PC-3 (cell line): ENCODE measurements around the gene TAOK2. TPM values are rescaled to one million over a fixed set of nuclear protein-coding genes. Genes with fewer than 3 reads are reported as not detected.
"Not testable (repeated sequence)": the region's sequence is repeated elsewhere in the genome, so short reads cannot be mapped to it uniquely, and the experiment has no call there.

Experiments used
- ATAC-seq: fragments of 200-7000 bp; cut with Tn5 transposase; 2 replicates; pipeline ENCODE4 v1.9.1; 2020; ENCODE audit warnings: mild to moderate bottlenecking, moderate library complexity
- BruUV-seq: library from RNA; stranded (reverse); fragments of 400-500 nt; replicated peaks from 2 replicates; lab custom pipeline; 2021; lab: Mats Ljungman, UMichigan
- CTCF ChIA-PET: fragments of 300-600 bp; sonication (Branson Sonifier 250); formaldehyde crosslinking; loops from one replicate; lab custom pipeline; 2022; ENCODE audit warnings: antibody characterized with exemption; lab: Charles Lee
- POLR2A ChIA-PET: fragments of 300-600 bp; sonication (Branson Sonifier 250); formaldehyde crosslinking; loops from one replicate; lab custom pipeline; 2022; ENCODE audit warnings: antibody characterized with exemption; ENCODE audit not compliant: unreplicated experiment; lab: Charles Lee
- DNase-seq: peaks from one replicate; pipeline ENCODE4 v3.0.0-alpha.2; 2015
- H2AFZ ChIP-seq: fragments of 300-600 bp; sonication (generic); 2 replicates; pipeline ENCODE4 v1.6.0; 2016; ENCODE audit warnings: antibody characterized with exemption, low read length
- H3F3A ChIP-seq: fragments of 300-600 bp; sonication (generic); one replicate; pipeline ENCODE4 v1.6.0; 2017; ENCODE audit warnings: antibody characterized with exemption, low read length, control low read depth, mild to moderate bottlenecking; ENCODE audit not compliant: unreplicated experiment
- H3K27ac ChIP-seq: fragments of 300-600 bp; sonication (generic); 2 replicates; pipeline ENCODE4 v1.5.1; 2016; ENCODE audit warnings: mild to moderate bottlenecking, low read length
- H3K27me3 ChIP-seq: fragments of 300-600 bp; sonication (generic); 2 replicates; pipeline ENCODE4 v1.6.1; 2016; ENCODE audit warnings: low read length, mixed read lengths
- H3K36me3 ChIP-seq: fragments of 300-600 bp; sonication (generic); 2 replicates; pipeline ENCODE4 v1.6.1; 2016; ENCODE audit warnings: low read depth, mixed run types, low read length, mixed read lengths
- H3K4me1 ChIP-seq: fragments of 300-600 bp; sonication (generic); 2 replicates; pipeline ENCODE4 v1.5.1; 2016; ENCODE audit warnings: low read length; ENCODE audit not compliant: insufficient read depth
- H3K4me2 ChIP-seq: fragments of 300-600 bp; sonication (generic); 2 replicates; pipeline ENCODE4 v1.6.0; 2016; ENCODE audit warnings: low read length
- H3K4me3 ChIP-seq: fragments of 300-600 bp; sonication (generic); 2 replicates; pipeline ENCODE4 v1.5.1; 2016; ENCODE audit warnings: mild to moderate bottlenecking, low read length, mixed read lengths
- H3K79me2 ChIP-seq: fragments of 300-600 bp; sonication (generic); 2 replicates; pipeline ENCODE4 v1.6.1; 2017; ENCODE audit warnings: low read length, mixed read lengths
- H3K9ac ChIP-seq: fragments of 300-600 bp; sonication (generic); 2 replicates; pipeline ENCODE4 v1.6.0; 2016; ENCODE audit warnings: mild to moderate bottlenecking, low read length
- H3K9me2 ChIP-seq: fragments of 300-600 bp; sonication (generic); replicated peaks from 2 replicates; pipeline ENCODE4 v1.6.1; 2016; ENCODE audit warnings: mixed run types, low read length, mixed read lengths
- H3K9me3 ChIP-seq: fragments of 300-600 bp; sonication (generic); 2 replicates; pipeline ENCODE4 v1.6.1; 2016; ENCODE audit warnings: low read length, mixed read lengths
- H4K20me1 ChIP-seq: fragments of 300-600 bp; sonication (generic); 2 replicates; pipeline ENCODE4 v1.6.1; 2016; ENCODE audit warnings: low read length, mixed read lengths
- EZH2 ChIP-seq: fragments of 300-600 bp; sonication (generic); IDR thresholded peaks from one replicate; pipeline ENCODE4 v1.6.1; 2017; ENCODE audit warnings: antibody characterized with exemption, mild to moderate bottlenecking, low read length; ENCODE audit not compliant: unreplicated experiment
- EZH2phosphoT487 ChIP-seq: fragments of 300-600 bp; sonication (generic); IDR thresholded peaks from 2 replicates; pipeline ENCODE4 v1.6.1; 2018; ENCODE audit warnings: mild to moderate bottlenecking, antibody characterized with exemption, low read length, borderline replicate concordance
- intact Hi-C: fragments of 100-400 bp; cut with micrococcal nuclease; formaldehyde crosslinking; loops from 2 replicates; pipeline ENCODE4 v1.9.0; 2023
- total RNA-seq: library from RNA; depleted of rRNA; stranded (reverse); fragments of >200 nt; gene quantifications from 2 replicates; pipeline ENCODE4 v1.2.3, GENCODE V29; 2014
- TF ChIP-seq, protein P1 (sequence below): fragments of 300-600 bp; sonication (generic); conservative IDR thresholded peaks from 2 replicates; pipeline ENCODE4 v1.5.1; 2017; ENCODE audit warnings: antibody characterized with exemption, low read depth, mild to moderate bottlenecking, low read length

TAOK2 gene
- total RNA-seq, 1 experiment from 2014 or later, result 34.1 TPM

DNA sequence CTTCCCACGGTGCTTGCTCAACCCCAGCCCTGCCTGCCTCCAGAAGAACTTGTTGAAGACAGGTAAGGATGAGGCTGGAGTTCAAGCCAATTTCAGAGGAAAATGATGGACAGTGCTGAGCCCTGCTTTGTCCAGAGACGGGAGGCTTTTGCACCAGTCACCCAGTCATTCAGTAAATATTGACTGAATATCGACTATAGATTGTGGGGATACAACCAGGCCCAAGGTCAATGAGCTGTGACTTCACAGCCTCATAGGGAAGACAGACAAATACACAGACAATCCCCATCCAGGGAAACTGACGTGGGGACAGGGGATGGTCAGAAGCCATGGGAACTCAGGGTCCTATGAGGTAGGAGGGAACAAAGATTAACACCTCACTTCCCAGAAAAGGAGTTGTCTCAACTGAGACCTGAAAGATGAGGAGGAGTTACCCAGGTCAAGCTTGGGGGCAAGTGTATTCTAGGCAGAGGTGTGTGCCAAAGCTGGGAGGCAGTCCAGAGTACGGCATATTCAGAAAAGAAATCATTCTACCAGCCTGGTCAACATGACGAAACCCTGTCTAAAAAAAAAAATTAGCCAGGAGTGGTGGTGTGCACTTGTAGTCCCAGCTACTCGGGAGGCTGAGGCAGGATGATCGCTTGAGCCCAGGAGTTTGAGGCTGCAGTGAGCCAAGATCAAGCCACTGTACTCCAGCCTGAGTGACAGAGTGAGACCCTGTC, 43.0 kb downstream of the TAOK2 start:
- ChIA-PET POLR2A (no interaction called here), CTCF (no interaction called here)
- Histone ChIP-seq H3K9ac (no peak overlapping the region), H3K9me3 (no peaks in the 10 kb centered on the region), H3K36me3 (no peaks in the 10 kb centered on the region), H3K79me2 (no peaks in the 10 kb centered on the region), H3K4me1 (no peaks in the 10 kb centered on the region), H2AFZ (no peak overlapping the region), H3K27me3 (no peaks in the 10 kb centered on the region), H3K27ac (no peak overlapping the region), H4K20me1 (no peaks in the 10 kb centered on the region), H3K9me2 (no peaks in the 10 kb centered on the region), H3K4me3 (no peak overlapping the region), H3F3A (no peaks in the 10 kb centered on the region), H3K4me2 (no peak overlapping the region)
- TF ChIP-seq EZH2, result no peak
- TF ChIP-seq, protein P1, sequence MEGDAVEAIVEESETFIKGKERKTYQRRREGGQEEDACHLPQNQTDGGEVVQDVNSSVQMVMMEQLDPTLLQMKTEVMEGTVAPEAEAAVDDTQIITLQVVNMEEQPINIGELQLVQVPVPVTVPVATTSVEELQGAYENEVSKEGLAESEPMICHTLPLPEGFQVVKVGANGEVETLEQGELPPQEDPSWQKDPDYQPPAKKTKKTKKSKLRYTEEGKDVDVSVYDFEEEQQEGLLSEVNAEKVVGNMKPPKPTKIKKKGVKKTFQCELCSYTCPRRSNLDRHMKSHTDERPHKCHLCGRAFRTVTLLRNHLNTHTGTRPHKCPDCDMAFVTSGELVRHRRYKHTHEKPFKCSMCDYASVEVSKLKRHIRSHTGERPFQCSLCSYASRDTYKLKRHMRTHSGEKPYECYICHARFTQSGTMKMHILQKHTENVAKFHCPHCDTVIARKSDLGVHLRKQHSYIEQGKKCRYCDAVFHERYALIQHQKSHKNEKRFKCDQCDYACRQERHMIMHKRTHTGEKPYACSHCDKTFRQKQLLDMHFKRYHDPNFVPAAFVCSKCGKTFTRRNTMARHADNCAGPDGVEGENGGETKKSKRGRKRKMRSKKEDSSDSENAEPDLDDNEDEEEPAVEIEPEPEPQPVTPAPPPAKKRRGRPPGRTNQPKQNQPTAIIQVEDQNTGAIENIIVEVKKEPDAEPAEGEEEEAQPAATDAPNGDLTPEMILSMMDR, result no peak
- no peak for TF ChIP-seq EZH2phosphoT487
- ATAC-seq (no peak), DNase-seq (no peak)
- intact Hi-C loops, result no loop called here
- no TSS peak for BruUV-seq

DNA sequence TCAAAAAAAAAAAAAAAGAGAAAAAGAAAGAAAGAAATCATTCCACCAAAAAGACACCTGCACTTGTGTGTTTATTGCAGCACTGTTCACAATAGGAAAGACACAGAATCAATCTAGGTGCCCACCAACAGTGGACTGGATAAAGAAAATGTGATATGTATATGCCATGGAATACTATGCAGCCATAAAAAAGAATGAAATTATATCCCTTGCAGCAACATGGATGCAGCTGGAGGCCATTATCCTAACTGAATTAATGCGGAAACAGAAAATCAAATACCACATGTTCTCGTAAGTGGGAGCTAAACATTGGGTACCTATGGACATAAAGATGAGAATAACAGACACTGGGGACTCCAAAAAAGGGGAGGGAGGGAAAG, 43.6 kb downstream of the TAOK2 start:
- no peaks in the 10 kb centered on the region for H4K20me1 ChIP-seq
- no peak for ATAC-seq
- H3K4me2 ChIP-seq, result no peak overlapping the region
- intact Hi-C loops, result no loop called here
- no TSS peak for BruUV-seq
- POLR2A ChIA-PET, result no interaction called here
- no peaks in the 10 kb centered on the region for H3F3A ChIP-seq
- no peak overlapping the region for H3K9ac ChIP-seq
- no peaks in the 10 kb centered on the region for H3K36me3 ChIP-seq
- no peaks in the 10 kb centered on the region for H3K9me3 ChIP-seq
- H3K9me2 ChIP-seq, result no peaks in the 10 kb centered on the region
- no peak overlapping the region for H3K4me3 ChIP-seq
- CTCF ChIA-PET, result no interaction called here
- no peak overlapping the region for H2AFZ ChIP-seq
- H3K27me3 ChIP-seq, result no peaks in the 10 kb centered on the region
- H3K4me1 ChIP-seq, result no peaks in the 10 kb centered on the region
- no peak overlapping the region for H3K27ac ChIP-seq
- TF ChIP-seq, protein P1, result no peak
- H3K79me2 ChIP-seq, result no peaks in the 10 kb centered on the region
- no peak for DNase-seq

GRCh38 chr16:30017937-30018336, 44.3 kb downstream of the TAOK2 start:
- H3K4me3 ChIP-seq, H3K9me3 ChIP-seq, H3K27me3 ChIP-seq, H3F3A ChIP-seq, DNase-seq, ATAC-seq, BruUV-seq, H3K36me3 ChIP-seq, H3K79me2 ChIP-seq, POLR2A ChIA-PET, H3K27ac ChIP-seq, H3K9ac ChIP-seq, H3K4me1 ChIP-seq, H3K4me2 ChIP-seq, H2AFZ ChIP-seq, H4K20me1 ChIP-seq, intact Hi-C loops, CTCF ChIA-PET, H3K9me2 ChIP-seq: not testable (repeated sequence)
